Gastrocnemius medialis (tissue), 4 donors: ENCODE results near the gene SETBP1. TPM values are rescaled to one million over a fixed set of nuclear protein-coding genes. Genes with fewer than 3 reads are reported as not detected.

Experiments
- ATAC-seq, 2 donors: fragments of 150-250 bp; one replicate each; pipeline ENCODE4 v1.9.1; 2016
- DNase-seq, 2 donors: peaks; one replicate each; pipeline ENCODE4 v3.0.0-alpha.2; 2019
- H3K27ac ChIP-seq, 4 donors: fragments of 200-600 bp; sonication (generic); 1 replicate in 1 of 4; 2 replicates in 3 of 4; pipeline ENCODE4 v1.5.1; 2016 to 2018; ENCODE audit warnings: mild to moderate bottlenecking in 2 of 4, moderate library complexity in 1 of 4
- H3K27me3 ChIP-seq, 3 donors: fragments of 200-600 bp; sonication (generic) in 2 of 3; 1 replicate in 1 of 3; 2 replicates in 2 of 3; pipeline versions ENCODE4 v1.5.1 to v1.6.0; 2016 to 2019; ENCODE audit warnings: mild to moderate bottlenecking in 1 of 3, moderate library complexity in 1 of 3
- H3K36me3 ChIP-seq, 2 donors: fragments of 200-600 bp; sonication (generic) in 1 of 2; one replicate each; pipeline ENCODE4 v1.5.1; 2017 to 2018
- H3K4me1 ChIP-seq, 2 donors: fragments of 200-600 bp; sonication (generic) in 1 of 2; one replicate each; pipeline ENCODE4 v1.5.1; 2016 to 2017; ENCODE audit warnings: mild to moderate bottlenecking in 2 of 2
- H3K4me3 ChIP-seq, 4 donors: fragments of 200-600 bp; sonication (generic) in 3 of 4; 1 replicate in 1 of 4; 2 replicates in 3 of 4; pipeline ENCODE4 v1.5.1; 2016 to 2019; ENCODE audit warnings: mild to moderate bottlenecking in 2 of 4
- H3K9me3 ChIP-seq, 3 donors: fragments of 200-600 bp; sonication (generic) in 2 of 3; 1 replicate in 1 of 3; 2 replicates in 2 of 3; pipeline ENCODE4 v1.5.1; 2016 to 2019
- POLR2A ChIP-seq, 2 donors: fragments of 450-650 bp; IDR thresholded peaks; one replicate each; pipeline ENCODE4 v1.6.1; 2017; ENCODE audit warnings: antibody characterized with exemption in 2 of 2, mild to moderate bottlenecking in 2 of 2, moderate library complexity in 2 of 2
- in situ Hi-C, 4 donors: fragments of 200-750 bp; cut with MboI; loops; one replicate each; pipeline versions ENCODE4 v1.15.0 to v1.8.0; 2017; ENCODE audit warnings: low sequenced_read_pairs in 4 of 4
- intact Hi-C: fragments of 100-400 bp; cut with DNase I; formaldehyde crosslinking; loops from one replicate; pipeline ENCODE4 v1.15.1; 2023; ENCODE audit warnings: low total_unique reads
- total RNA-seq, 4 donors: library from RNA; depleted of rRNA; stranded (reverse); fragments of >200 nt; gene quantifications; one replicate each; pipeline versions ENCODE4 v1.1.0 to v1.2.3, GENCODE V29; 2016
- TF ChIP-seq, protein P1 (sequence below), 5 experiments: fragments of 450-650 bp in 3 of 5; fragments of 200-600 bp in 2 of 5; sonication (generic) in 2 of 5; IDR thresholded peaks in 4 of 5; conservative IDR thresholded peaks in 1 of 5; 1 replicate in 4 of 5; 2 replicates in 1 of 5; pipeline ENCODE4 v1.5.1; 2016 to 2019; ENCODE audit warnings: antibody characterized with exemption in 5 of 5, mild to moderate bottlenecking in 3 of 5, moderate library complexity in 3 of 5

SETBP1 gene
- total RNA-seq, 4 donors from 2014 or later: 9.2 to 20.0 (median 15.3) TPM

DNA sequence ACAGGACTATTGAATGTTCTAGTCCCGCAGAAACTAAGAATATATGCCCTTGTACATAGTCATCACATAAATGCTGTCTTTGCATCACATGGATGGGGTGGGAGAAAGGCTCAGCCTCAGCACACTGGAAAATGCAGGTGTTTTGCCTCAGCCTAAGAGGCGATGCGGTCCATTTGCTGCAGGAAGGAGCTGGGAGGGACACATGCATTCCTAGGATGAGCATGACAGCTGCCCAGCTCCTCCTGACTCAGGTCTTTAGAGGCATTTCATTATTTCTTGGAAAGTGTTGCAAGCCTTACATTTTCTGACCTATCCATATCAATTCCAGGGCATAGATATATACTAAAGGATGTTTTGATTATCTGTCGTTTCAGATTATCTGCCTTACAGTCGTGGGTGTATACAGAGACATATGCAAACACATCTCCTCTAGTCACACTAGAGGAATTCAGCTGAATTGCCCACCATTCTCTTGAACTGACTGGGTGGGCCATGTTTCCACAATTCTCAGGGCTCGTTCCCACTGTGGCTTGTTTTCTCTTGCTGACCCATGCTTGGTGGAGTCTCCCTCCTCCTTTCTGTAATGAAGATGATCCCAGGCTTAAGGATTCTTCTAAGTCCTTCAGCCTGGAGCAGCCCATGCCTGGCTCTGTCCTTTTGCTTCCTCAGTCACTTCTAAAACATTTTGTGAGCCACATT, 156.9 kb downstream of the SETBP1 start:
- Histone ChIP-seq H3K27me3 (no peaks in the 10 kb centered on the region), H3K27ac (no peak overlapping the region), H3K36me3 (no peaks in the 10 kb centered on the region), H3K9me3 (no peaks in the 10 kb centered on the region), H3K4me1 (peaks cover 54 to 73% of the 10 kb centered on the region in 2 donors), H3K4me3 (no peak overlapping the region)
- no peak for ATAC-seq
- in situ Hi-C loops: no loop called here
- intact Hi-C loops: loop anchor here (5.0 kb wide), 1 partner anchor 50 kb away; no protein-coding TSS in a partner anchor
- no peak for TF ChIP-seq POLR2A (IDR thresholded peaks at IDR 0.05)
- TF ChIP-seq, protein P1, sequence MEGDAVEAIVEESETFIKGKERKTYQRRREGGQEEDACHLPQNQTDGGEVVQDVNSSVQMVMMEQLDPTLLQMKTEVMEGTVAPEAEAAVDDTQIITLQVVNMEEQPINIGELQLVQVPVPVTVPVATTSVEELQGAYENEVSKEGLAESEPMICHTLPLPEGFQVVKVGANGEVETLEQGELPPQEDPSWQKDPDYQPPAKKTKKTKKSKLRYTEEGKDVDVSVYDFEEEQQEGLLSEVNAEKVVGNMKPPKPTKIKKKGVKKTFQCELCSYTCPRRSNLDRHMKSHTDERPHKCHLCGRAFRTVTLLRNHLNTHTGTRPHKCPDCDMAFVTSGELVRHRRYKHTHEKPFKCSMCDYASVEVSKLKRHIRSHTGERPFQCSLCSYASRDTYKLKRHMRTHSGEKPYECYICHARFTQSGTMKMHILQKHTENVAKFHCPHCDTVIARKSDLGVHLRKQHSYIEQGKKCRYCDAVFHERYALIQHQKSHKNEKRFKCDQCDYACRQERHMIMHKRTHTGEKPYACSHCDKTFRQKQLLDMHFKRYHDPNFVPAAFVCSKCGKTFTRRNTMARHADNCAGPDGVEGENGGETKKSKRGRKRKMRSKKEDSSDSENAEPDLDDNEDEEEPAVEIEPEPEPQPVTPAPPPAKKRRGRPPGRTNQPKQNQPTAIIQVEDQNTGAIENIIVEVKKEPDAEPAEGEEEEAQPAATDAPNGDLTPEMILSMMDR (IDR thresholded peaks at IDR 0.05 in 4 of 5, conservative IDR thresholded peaks at IDR 0.05 in 1 of 5): no peak
- no peak for DNase-seq

DNA sequence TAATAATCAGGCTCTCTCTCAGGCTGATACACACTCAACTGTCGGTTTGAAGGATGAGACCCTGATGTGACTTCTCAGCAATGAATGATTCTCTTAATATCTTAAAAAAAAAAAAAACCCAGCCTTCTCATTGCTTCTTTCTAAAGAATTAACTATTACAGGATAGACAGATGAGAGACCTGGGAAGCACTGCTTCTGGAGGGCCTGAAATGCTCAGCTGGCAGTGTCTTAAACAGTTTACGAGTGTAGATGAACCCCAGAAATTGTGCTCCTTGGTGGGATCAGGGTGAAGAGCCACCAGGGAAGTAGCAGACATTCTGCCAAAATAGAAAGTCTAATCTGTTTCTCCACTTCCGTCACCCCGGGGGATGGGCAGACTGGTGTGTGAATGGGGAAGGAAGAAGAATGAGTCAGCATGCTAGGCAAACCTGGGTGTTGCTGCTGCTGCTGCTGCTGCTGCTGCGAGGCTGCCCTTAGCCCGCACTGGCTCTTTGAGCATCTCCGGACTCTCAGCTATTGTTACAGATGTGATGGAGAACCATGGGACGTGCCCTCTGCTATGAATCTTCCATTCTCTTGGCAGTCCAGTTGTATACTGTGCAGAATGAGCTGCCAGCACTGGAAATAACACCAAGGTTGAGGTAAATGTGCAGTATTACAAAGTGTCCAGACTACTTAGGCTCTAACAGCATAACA, 158.4 kb downstream of the SETBP1 start:
- in situ Hi-C loops (no loop called here), intact Hi-C loops (loop anchor here (5.0 kb wide), 1 partner anchor 48 kb away; no protein-coding TSS in a partner anchor)
- H3K27ac ChIP-seq: peak overlapping the region; percentile 48 to 60 (median 52)
- H3K27me3 ChIP-seq: no peaks in the 10 kb centered on the region
- ATAC-seq: peak; percentile 63 to 75
- H3K36me3 ChIP-seq: no peaks in the 10 kb centered on the region
- H3K9me3 ChIP-seq: no peaks in the 10 kb centered on the region
- no peak overlapping the region for H3K4me3 ChIP-seq
- H3K4me1 ChIP-seq: peaks cover 55 to 58% of the 10 kb centered on the region in 2 donors
- peak; percentile 54 to 73 for DNase-seq
- TF ChIP-seq, protein P1 (IDR thresholded peaks at IDR 0.05 in 4 of 5, conservative IDR thresholded peaks at IDR 0.05 in 1 of 5): no peak
- TF ChIP-seq POLR2A (IDR thresholded peaks at IDR 0.05): no peak

DNA sequence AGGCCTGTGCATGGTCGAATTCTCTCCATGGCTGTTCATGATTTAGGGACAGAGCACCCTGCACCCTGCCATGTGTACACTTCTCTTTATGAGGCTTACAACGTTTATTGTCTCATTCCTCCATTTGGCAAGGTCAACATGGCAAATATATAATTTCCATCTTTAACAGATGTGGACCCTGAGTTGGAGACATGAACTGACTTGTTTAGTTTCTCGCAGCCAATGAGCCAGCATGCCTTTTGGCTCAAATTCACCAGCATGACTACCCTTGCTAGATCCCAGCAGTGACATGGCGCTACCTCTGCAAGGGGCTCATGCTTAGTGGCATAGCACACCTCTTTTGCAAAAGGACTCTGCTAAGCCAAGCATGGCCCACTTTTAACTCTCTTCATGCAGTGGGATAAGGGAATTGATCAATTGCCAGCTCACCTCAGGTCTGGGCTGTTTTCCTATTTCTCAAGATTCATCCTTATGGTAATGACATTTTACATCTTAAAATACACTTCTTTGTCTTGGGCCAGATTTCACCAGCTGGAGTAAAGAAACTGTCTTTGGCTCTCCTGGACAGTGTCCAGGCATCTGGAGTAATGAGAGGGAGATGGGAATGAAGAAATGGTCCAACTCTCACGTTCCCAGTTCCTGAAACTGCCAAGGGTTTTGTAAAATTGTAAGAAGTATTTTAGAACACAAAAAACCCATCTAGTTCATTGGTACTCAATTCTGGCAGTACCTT, 159.5 kb downstream of the SETBP1 start:
- H3K4me1 ChIP-seq: peaks cover 54 to 55% of the 10 kb centered on the region in 2 donors

DNA sequence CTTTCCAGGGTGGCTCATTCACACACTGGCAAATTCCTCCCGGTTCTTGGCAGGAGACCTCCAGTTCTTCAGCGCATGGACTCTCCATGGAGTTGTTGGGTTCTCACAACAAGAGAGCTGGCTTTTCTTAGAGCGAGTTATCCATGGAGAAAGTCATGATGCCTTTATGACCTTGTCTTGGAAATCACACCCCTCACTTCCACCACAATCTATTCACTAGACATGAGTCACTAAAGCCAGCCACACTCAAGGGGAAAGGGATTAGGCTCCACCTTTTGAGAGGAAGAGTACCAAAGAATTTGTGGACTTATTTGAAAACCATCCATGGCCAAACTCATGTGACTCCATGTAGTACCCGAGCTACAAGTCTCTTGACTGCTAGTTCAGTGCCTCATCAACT, 160.5 kb downstream of the SETBP1 start:
- Histone ChIP-seq H3K4me1 (peaks cover 53 to 55% of the 10 kb centered on the region in 2 donors), H3K27me3 (no peaks in the 10 kb centered on the region), H3K9me3 (no peaks in the 10 kb centered on the region), H3K27ac (no peak overlapping the region), H3K36me3 (no peaks in the 10 kb centered on the region), H3K4me3 (no peak overlapping the region)
- ATAC-seq (no peak), DNase-seq (no peak)
- intact Hi-C loops: no loop called here
- in situ Hi-C loops: no loop called here
- no peak for TF ChIP-seq POLR2A (IDR thresholded peaks at IDR 0.05)
- TF ChIP-seq, protein P1 (IDR thresholded peaks at IDR 0.05 in 4 of 5, conservative IDR thresholded peaks at IDR 0.05 in 1 of 5): no peak

More for the DNA sequence above, 159.5 kb downstream of the SETBP1 start:
- in situ Hi-C loops (no loop called here), intact Hi-C loops (no loop called here)
- Histone ChIP-seq H3K9me3 (no peaks in the 10 kb centered on the region), H3K27ac (peak overlapping the region in 1 of 4 donors; percentile 27), H3K27me3 (no peaks in the 10 kb centered on the region), H3K4me3 (no peak overlapping the region), H3K36me3 (no peaks in the 10 kb centered on the region)
- DNase-seq (no peak), ATAC-seq (no peak)
- TF ChIP-seq POLR2A (IDR thresholded peaks at IDR 0.05): no peak
- TF ChIP-seq, protein P1 (IDR thresholded peaks at IDR 0.05 in 4 of 5, conservative IDR thresholded peaks at IDR 0.05 in 1 of 5): no peak
